HG02943 (cell line): Measurements from ENCODE around the gene MEGF8.

Source experiments
- ATAC-seq: cut with Tn5 transposase; IDR thresholded peaks from one replicate; pipeline ENCODE4 v1.9.1; 2021; ENCODE audit warnings: mild to moderate bottlenecking, low read depth, moderate library complexity; ENCODE audit not compliant: unreplicated experiment

MEGF8 gene

GRCh38 chr19:42351079-42351735, 25.8 kb downstream of the MEGF8 start:
- no peak for ATAC-seq

DNA sequence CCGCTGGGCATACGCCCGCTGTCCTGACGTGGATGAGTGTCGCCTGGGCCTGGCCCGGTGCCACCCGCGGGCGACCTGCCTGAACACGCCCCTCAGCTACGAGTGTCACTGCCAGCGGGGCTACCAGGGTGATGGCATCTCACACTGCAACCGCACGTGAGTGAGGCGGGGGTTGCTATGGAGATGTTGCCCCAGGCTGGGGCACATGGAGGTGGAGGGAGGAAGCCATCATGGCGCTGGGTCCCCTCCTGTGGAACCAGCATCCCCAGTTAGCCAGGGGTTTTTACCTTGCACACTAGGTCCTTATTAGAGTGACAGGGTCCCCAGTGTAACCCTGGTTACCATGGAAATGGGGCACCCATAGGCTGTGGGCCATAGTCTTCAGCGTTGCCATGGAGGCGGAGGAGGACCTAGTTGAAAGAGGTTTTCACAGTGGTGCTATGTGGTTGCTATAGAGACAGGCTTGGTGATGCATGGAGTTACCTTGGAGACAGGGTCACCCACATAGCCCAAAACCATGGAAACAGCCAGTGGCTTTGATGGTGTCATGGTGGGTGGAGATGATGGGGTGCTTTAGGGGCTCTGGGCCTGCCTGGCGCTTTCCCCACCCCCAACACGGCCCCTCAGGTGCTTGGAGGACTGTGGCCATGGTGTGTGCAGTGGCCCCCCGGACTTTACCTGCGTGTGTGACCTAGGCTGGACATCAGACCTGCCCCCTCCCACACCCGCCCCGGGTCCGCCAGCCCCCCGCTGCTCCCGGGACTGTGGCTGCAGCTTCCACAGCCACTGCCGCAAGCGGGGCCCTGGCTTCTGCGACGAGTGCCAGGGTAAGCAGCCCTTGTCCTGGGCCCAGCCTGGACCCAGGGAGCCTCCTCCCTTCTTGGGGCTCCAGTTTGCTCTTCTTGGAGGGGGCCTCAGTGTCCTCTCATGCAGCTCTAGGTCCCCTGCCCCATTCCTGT, 27.1 kb downstream of the MEGF8 start:
- ATAC-seq: no peak

GRCh38 chr19:42353341-42354015, 28.0 kb downstream of the MEGF8 start:
- ATAC-seq: no peak

DNA sequence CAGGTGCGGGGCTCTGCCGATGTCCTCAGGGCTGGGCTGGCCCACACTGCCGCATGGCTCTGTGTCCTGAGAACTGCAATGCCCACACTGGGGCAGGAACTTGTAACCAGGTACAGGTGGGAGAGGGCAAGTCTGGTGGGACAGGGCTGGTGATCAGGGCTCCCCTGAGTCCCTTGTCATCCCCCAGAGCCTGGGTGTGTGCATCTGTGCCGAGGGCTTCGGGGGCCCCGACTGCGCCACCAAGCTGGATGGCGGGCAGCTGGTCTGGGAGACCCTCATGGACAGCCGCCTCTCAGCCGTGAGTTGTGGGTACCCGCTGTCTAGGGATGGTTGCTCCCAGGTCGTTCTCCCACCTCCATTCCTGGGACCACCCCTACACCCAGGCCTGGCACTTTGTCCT, 30.5 kb downstream of the MEGF8 start:
- no peak for ATAC-seq

- ATAC-seq: no peak
Measured at GRCh38 chr19:42356686-42357085, 31.3 kb downstream of the MEGF8 start.

DNA sequence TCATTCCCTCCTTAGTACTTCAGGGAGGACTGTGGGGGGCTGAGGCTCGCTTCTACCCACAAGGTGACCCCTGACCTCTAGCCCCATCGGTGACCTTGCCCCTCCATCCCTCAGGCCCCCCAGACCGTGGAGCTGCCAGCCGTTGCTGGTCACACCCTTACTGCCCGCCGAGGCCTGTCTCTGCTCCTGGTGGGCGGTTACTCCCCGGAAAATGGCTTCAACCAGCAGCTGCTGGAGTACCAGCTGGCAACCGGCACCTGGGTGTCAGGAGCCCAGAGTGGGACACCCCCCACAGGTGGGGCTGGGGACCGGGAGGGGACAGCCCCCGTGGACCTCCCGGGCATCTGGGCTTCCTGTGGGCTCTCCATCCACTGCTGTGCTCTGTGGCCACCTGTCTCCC, 31.9 kb downstream of the MEGF8 start:
- no peak for ATAC-seq

GRCh38 chr19:42360787-42361544, 35.5 kb downstream of the MEGF8 start:
- no peak for ATAC-seq

DNA sequence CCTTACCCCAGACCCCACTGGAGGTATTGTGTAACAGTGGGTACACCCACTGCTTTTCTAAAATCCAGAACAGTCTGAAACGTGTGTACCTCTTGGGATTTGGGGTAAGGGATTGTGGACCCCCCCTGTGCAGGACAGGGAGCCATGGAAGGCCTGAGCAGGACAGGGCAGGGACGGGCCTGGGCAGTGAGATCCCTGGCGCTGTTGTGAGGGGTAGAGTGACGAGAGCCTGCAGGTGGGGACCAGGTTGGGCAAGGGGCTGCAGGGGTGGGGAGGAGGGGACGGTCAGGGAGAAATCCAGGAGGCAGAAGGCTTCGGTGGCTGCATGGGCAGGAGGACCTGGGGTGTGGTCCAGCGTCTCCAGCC, 36.1 kb downstream of the MEGF8 start:
- no peak for ATAC-seq

DNA sequence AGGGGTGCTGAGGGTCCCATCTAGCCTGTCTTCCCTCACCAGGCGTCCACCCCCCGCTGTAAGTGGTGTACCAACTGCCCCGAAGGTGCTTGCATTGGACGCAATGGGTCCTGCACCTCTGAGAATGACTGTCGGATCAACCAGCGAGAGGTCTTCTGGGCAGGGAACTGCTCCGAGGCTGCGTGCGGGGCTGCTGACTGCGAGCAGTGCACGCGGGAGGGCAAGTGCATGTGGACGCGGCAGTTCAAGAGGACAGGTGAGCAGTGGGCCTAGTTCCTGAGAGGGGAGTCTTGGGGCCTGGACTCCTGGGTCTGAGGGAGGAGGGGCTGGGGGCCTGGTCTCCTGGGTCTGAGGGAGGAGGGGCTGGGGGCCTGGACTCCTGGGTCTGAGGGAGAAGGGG, 36.9 kb downstream of the MEGF8 start:
- ATAC-seq: no peak

- no peak for ATAC-seq
Measured at GRCh38 chr19:42362891-42363440, 37.5 kb downstream of the MEGF8 start.

- no peak for ATAC-seq
Measured at GRCh38 chr19:42363614-42364346, 38.3 kb downstream of the MEGF8 start.

GRCh38 chr19:42366673-42367072, 41.2 kb downstream of the MEGF8 start:
- no peak for ATAC-seq

GRCh38 chr19:42367929-42368328, 42.5 kb downstream of the MEGF8 start:
- ATAC-seq: no peak

- ATAC-seq: no peak
Measured at GRCh38 chr19:42368360-42368759, 42.9 kb downstream of the MEGF8 start.

GRCh38 chr19:42368765-42369164, 43.3 kb downstream of the MEGF8 start:
- no peak for ATAC-seq

GRCh38 chr19:42369433-42370067, 44.1 kb downstream of the MEGF8 start:
- no peak for ATAC-seq

DNA sequence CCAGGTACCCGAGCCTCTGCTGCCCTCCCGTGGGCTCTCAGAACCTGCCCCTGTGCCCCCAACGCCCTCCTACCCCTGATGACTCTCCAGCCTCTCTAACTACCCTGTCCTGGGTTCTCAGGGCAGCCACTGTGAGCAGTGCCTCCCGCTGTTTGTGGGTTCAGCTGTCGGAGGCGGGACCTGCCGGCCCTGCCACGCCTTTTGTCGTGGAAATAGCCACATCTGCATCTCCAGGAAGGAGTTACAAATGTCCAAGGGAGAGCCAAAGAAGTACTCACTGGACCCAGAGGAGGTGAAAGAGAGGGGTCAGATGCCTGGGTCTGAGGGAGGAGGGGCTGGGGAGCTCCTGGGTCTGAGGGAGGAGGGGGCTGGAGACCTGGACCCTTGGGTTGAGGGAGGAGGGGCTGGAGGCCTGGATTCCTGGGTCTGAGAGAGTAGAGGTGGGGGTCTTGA, 44.7 kb downstream of the MEGF8 start:
- no peak for ATAC-seq

GRCh38 chr19:42370626-42371175, 45.3 kb downstream of the MEGF8 start:
- ATAC-seq: no peak
